DND-41 (cell line): ENCODE measurements around the gene WBP1L.
"Not testable (repeated sequence)": the region's sequence is repeated elsewhere in the genome, so short reads cannot be mapped to it uniquely, and the experiment has no call there.

Source experiments
- ATAC-seq: fragments of 200-7000 bp; cut with Tn5 transposase; 3 replicates; pipeline ENCODE4 v1.9.1; 2021; ENCODE audit warnings: low read depth; ENCODE audit not compliant: insufficient read depth
- DNase-seq: peaks from one replicate; pipeline ENCODE4 v3.0.0-alpha.2; 2020
- H2AFZ ChIP-seq: 2 replicates; pipeline ENCODE4 v1.6.0; 2012; ENCODE audit warnings: low read depth, low read length
- H3K27ac ChIP-seq: 2 replicates; pipeline ENCODE4 v1.5.1; 2012; ENCODE audit warnings: low read length, inconsistent platforms
- H3K27me3 ChIP-seq: fragments of 200-600 bp; sonication (generic); 2 replicates; pipeline ENCODE4 v1.6.0; 2012; ENCODE audit warnings: low read length, mild to moderate bottlenecking, inconsistent platforms; ENCODE audit not compliant: insufficient read depth, poor library complexity
- H3K36me3 ChIP-seq: 2 replicates; pipeline ENCODE4 v1.5.1; 2012; ENCODE audit warnings: low read length, inconsistent platforms; ENCODE audit not compliant: insufficient read depth
- H3K4me1 ChIP-seq: 2 replicates; pipeline ENCODE4 v1.5.1; 2012; ENCODE audit warnings: mild to moderate bottlenecking, low read length; ENCODE audit not compliant: insufficient read depth
- H3K4me2 ChIP-seq: 2 replicates; pipeline ENCODE4 v1.6.0; 2012; ENCODE audit warnings: mild to moderate bottlenecking, moderate library complexity, low read length, inconsistent platforms; ENCODE audit not compliant: insufficient read depth
- H3K4me3 ChIP-seq, 2 experiments: fragments of 200-600 bp in 1 of 2; shearing (Covaris generic) in 1 of 2; 2 replicates each; pipeline ENCODE4 v1.5.1; 2012 to 2016; ENCODE audit warnings: inconsistent platforms in 2 of 2, low read length in 2 of 2, mild to moderate bottlenecking in 2 of 2, low read depth in 1 of 2, moderate library complexity in 1 of 2
- H3K79me2 ChIP-seq: 2 replicates; pipeline ENCODE4 v1.6.0; 2012; ENCODE audit warnings: low read length, inconsistent platforms; ENCODE audit not compliant: insufficient read depth
- H3K9ac ChIP-seq: 2 replicates; pipeline ENCODE4 v1.6.0; 2012; ENCODE audit warnings: low read depth, mild to moderate bottlenecking, inconsistent platforms, low read length, moderate library complexity
- H3K9me3 ChIP-seq: 2 replicates; pipeline ENCODE4 v1.5.1; 2012; ENCODE audit warnings: low read length, moderate library complexity, mild to moderate bottlenecking, inconsistent platforms; ENCODE audit not compliant: insufficient read depth, severe bottlenecking
- H4K20me1 ChIP-seq: 2 replicates; pipeline ENCODE4 v1.6.0; 2012; ENCODE audit warnings: low read length; ENCODE audit not compliant: insufficient read depth
- EZH2 ChIP-seq: IDR thresholded peaks from 3 replicates; pipeline ENCODE4 v1.6.1; 2012; ENCODE audit warnings: borderline replicate concordance, low read depth, mild to moderate bottlenecking, moderate library complexity, low read length, inconsistent platforms; ENCODE audit not compliant: severe bottlenecking
- TF ChIP-seq, protein P1 (sequence below): IDR thresholded peaks from 2 replicates; pipeline ENCODE4 v1.5.1; 2012; ENCODE audit warnings: borderline replicate concordance, low read length, moderate library complexity, mild to moderate bottlenecking; ENCODE audit not compliant: poor library complexity, severe bottlenecking; ENCODE audit errors: extremely low read depth

Gene WBP1L

DNA sequence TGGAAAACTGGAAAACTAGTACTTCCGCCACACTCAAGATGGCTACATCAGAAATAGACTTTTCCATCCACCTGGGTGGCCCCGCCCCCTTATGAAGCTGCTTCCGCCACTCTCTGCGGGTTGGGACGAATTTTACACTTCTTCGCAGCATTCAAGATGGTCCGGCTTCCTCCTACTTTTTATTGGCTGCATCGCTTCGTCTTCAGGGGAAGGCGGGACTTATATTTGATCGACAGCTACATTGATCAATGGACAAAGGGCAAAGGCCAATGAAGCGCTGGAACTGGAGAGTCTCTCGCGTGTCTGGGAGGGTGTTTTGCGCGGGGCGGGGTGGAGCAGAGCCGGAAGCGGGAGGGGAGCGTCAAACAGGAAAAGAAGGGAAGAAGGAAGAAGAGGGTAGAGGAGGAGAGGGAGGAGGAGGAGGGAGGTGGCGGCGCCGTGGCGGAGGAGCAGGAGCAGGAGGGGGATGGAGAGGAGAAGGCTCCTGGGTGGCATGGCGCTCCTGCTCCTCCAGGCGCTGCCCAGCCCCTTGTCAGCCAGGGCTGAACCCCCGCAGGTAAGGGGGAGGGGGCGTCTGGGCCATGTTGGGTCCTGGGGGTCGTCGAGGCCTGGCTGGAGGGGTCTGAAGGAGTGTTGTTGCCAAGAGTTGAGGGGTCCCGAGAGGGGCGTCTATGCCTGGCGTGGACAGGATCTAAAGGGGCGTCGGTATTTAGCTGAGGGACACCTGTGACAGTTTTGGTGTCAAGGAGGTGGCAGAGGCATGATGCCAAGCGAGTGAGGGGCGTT is at the start of gene WBP1L:
Gene WBP1L, plus strand, starts transcription at position 361 of the 786 bp plus-strand sequence. Its CDS starts 106 bp downstream, at position 467.
- H4K20me1 ChIP-seq: peaks cover 7% of the 10 kb centered on the region; the same call in 1 of the 2 replicates
- H3K27me3 ChIP-seq: no peaks in the 10 kb centered on the region
- no peaks in the 10 kb centered on the region for H3K9me3 ChIP-seq
- H3K4me3 ChIP-seq: peak within 1 kb of the TSS; percentile 49 to 87; a peak in 3 of 4 replicates
- TF ChIP-seq EZH2: no peak
- TF ChIP-seq, protein P1, sequence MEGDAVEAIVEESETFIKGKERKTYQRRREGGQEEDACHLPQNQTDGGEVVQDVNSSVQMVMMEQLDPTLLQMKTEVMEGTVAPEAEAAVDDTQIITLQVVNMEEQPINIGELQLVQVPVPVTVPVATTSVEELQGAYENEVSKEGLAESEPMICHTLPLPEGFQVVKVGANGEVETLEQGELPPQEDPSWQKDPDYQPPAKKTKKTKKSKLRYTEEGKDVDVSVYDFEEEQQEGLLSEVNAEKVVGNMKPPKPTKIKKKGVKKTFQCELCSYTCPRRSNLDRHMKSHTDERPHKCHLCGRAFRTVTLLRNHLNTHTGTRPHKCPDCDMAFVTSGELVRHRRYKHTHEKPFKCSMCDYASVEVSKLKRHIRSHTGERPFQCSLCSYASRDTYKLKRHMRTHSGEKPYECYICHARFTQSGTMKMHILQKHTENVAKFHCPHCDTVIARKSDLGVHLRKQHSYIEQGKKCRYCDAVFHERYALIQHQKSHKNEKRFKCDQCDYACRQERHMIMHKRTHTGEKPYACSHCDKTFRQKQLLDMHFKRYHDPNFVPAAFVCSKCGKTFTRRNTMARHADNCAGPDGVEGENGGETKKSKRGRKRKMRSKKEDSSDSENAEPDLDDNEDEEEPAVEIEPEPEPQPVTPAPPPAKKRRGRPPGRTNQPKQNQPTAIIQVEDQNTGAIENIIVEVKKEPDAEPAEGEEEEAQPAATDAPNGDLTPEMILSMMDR: no peak
- peak within 1 kb of the TSS; percentile 88 for H3K4me2 ChIP-seq
- H3K79me2 ChIP-seq: peaks cover 45% of the 10 kb centered on the region
- H2AFZ ChIP-seq: peak within 1 kb of the TSS; percentile 84
- peak within 1 kb of the TSS; percentile 69 for H3K9ac ChIP-seq
- H3K4me1 ChIP-seq: peaks cover 28% of the 10 kb centered on the region
- DNase-seq (peak; percentile 98), ATAC-seq (peak; percentile 94)
- no peaks in the 10 kb centered on the region for H3K36me3 ChIP-seq
- H3K27ac ChIP-seq: peak within 1 kb of the TSS; percentile 81

- not testable (repeated sequence) for H3K79me2 ChIP-seq, H3K4me3 ChIP-seq, H3K9me3 ChIP-seq, H3K27ac ChIP-seq, ATAC-seq, H4K20me1 ChIP-seq, H3K9ac ChIP-seq, H3K27me3 ChIP-seq, H3K4me2 ChIP-seq, DNase-seq, H3K4me1 ChIP-seq, H2AFZ ChIP-seq
- peaks cover 15% of the 10 kb centered on the region for H3K36me3 ChIP-seq
Measured at GRCh38 chr10:102695401-102695800, 48.3 kb upstream of the WBP1L start.

DNA sequence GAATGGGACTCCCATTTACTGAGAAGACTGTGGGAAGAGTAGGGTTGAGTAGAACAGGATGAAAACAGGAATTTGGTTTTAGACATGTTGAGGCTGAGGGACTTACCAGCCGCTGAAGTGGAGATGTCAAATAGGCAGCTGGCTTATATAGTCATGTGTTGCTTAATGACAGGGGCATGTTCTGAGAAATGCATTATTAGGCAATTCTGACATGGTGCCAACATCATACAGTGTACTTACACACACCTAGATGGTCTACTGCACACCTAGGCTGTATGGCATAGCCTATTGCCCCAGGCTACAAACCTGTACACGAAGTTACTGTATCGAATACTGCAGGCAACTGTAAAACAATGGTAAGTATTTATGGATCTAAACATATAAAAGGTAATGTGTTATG is 47.0 kb upstream of the WBP1L start:
- no peaks in the 10 kb centered on the region for H3K27me3 ChIP-seq
- H4K20me1 ChIP-seq: no peaks in the 10 kb centered on the region
- H3K4me2 ChIP-seq: no peak overlapping the region
- 0 out of 2 replicates have a peak, but pooled peaks cover 2% of the 10 kb centered on the region for H3K79me2 ChIP-seq
- H3K4me1 ChIP-seq: no peaks in the 10 kb centered on the region
- ATAC-seq (no peak), DNase-seq (no peak)
- no peaks in the 10 kb centered on the region for H3K9me3 ChIP-seq
- no peak overlapping the region for H3K4me3 ChIP-seq
- no peak overlapping the region for H3K27ac ChIP-seq
- H3K36me3 ChIP-seq: peaks cover 15% of the 10 kb centered on the region
- no peak for TF ChIP-seq EZH2
- TF ChIP-seq, protein P1: no peak
- H3K9ac ChIP-seq: no peak overlapping the region
- H2AFZ ChIP-seq: no peak overlapping the region

DNA sequence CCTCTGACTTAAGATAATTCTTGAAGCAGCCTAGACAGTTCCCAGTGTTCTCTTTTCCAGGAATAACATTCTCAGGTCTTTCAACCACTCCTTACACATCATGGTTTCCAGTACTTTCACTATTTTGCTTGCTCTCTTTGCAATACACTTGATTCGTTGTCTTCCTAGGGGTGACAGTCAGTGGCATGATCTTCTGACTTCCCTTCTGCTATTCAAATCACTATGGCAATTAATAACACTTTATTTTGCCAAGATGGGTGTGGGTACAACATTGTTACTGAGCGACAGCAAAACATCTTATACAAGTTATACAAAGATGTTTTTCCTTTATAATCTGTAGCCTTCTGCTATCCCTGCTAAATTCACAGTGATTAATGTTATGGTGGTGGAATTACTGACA is 44.9 kb upstream of the WBP1L start:
- H3K27me3 ChIP-seq: no peaks in the 10 kb centered on the region
- no peak for TF ChIP-seq EZH2
- TF ChIP-seq, protein P1: no peak
- H3K4me1 ChIP-seq: no peaks in the 10 kb centered on the region
- H3K9ac ChIP-seq: no peak overlapping the region
- no peaks in the 10 kb centered on the region for H4K20me1 ChIP-seq
- DNase-seq: no peak
- H3K27ac ChIP-seq: no peak overlapping the region
- no peak overlapping the region for H3K4me2 ChIP-seq
- peaks cover 15% of the 10 kb centered on the region for H3K36me3 ChIP-seq
- no peak overlapping the region for H3K4me3 ChIP-seq
- H3K79me2 ChIP-seq: 0 out of 2 replicates have a peak, but pooled peaks cover 2% of the 10 kb centered on the region
- H2AFZ ChIP-seq: no peak overlapping the region
- no peak for ATAC-seq
- H3K9me3 ChIP-seq: no peaks in the 10 kb centered on the region
